Measurements from ENCODE around the gene R3HDM2.

- TF ChIP-seq, protein P1, sequence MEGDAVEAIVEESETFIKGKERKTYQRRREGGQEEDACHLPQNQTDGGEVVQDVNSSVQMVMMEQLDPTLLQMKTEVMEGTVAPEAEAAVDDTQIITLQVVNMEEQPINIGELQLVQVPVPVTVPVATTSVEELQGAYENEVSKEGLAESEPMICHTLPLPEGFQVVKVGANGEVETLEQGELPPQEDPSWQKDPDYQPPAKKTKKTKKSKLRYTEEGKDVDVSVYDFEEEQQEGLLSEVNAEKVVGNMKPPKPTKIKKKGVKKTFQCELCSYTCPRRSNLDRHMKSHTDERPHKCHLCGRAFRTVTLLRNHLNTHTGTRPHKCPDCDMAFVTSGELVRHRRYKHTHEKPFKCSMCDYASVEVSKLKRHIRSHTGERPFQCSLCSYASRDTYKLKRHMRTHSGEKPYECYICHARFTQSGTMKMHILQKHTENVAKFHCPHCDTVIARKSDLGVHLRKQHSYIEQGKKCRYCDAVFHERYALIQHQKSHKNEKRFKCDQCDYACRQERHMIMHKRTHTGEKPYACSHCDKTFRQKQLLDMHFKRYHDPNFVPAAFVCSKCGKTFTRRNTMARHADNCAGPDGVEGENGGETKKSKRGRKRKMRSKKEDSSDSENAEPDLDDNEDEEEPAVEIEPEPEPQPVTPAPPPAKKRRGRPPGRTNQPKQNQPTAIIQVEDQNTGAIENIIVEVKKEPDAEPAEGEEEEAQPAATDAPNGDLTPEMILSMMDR (IDR thresholded peaks at IDR 0.05; ENCODE audit: low read depth, low read length, missing input control), result no peak
- no peak for TF ChIP-seq RXRA (IDR thresholded peaks at IDR 0.05)
- TF ChIP-seq MAX (IDR thresholded peaks at IDR 0.05), result no peak
- TF ChIP-seq HNF4G (IDR thresholded peaks at IDR 0.05), result no peak
- no peak for TF ChIP-seq YY1 (IDR thresholded peaks at IDR 0.05)
- TF ChIP-seq GABPA (IDR thresholded peaks at IDR 0.05 in 1 of 2, conservative IDR thresholded peaks at IDR 0.05 in 1 of 2), result no peak
- TF ChIP-seq, protein P2, sequence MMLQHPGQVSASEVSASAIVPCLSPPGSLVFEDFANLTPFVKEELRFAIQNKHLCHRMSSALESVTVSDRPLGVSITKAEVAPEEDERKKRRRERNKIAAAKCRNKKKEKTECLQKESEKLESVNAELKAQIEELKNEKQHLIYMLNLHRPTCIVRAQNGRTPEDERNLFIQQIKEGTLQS (IDR thresholded peaks at IDR 0.05), result no peak
- TF ChIP-seq TAF1 (conservative IDR thresholded peaks at IDR 0.05), result no peak
- no peak for TF ChIP-seq REST (IDR thresholded peaks at IDR 0.05)
- TF ChIP-seq RAD21 (IDR thresholded peaks at IDR 0.05), result no peak
- no peak for TF ChIP-seq ZBTB33 (IDR thresholded peaks at IDR 0.05)
Measured at GRCh38 chr12:57219205-57219992, 211.4 kb downstream of the R3HDM2 start.

Data from liver (tissue), 3 donors.